ENCODE results near the gene PRR23E. TPM values are rescaled to one million over a fixed set of nuclear protein-coding genes. Genes with fewer than 3 reads are reported as not detected.

The PRR23E gene
- total RNA-seq, 1 experiment from 2014 or later = not detected

DNA sequence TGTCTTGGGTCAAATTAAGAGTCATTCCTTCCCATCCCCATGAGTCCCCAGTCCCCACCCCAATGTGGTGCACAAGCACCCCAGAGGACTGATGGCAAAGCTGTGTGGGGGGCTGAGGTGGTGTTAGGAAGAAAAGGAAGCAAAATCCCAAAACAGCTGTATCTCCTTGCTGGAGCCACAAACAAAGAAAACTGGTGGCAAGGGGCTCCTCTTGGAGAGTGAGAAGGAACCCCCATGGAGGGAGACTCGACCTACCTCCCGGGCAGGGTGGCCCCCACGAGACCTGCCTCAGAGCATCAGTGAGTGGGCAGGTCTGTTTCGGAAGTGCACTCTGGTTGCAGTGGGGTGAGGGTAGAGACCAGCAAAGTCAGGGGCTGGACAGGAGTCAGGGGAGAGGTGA lies 29.2 kb downstream of the PRR23E start:
- intact Hi-C loops (cut with micrococcal nuclease; ENCODE audit: unreplicated experiment) (no loop called here), in situ Hi-C loops (cut with HindIII; ENCODE audit: low pct_unique_long_range_greater_than_20kb, low sequenced_read_pairs) (no loop called here)
- H3K4me3 ChIP-seq (ENCODE audit: low read depth in 2 of 2, low read length in 2 of 2) = no peak overlapping the region
- no peak for DNase-seq (ENCODE audit: low read depth, low spot score)
- TF ChIP-seq, protein P1, sequence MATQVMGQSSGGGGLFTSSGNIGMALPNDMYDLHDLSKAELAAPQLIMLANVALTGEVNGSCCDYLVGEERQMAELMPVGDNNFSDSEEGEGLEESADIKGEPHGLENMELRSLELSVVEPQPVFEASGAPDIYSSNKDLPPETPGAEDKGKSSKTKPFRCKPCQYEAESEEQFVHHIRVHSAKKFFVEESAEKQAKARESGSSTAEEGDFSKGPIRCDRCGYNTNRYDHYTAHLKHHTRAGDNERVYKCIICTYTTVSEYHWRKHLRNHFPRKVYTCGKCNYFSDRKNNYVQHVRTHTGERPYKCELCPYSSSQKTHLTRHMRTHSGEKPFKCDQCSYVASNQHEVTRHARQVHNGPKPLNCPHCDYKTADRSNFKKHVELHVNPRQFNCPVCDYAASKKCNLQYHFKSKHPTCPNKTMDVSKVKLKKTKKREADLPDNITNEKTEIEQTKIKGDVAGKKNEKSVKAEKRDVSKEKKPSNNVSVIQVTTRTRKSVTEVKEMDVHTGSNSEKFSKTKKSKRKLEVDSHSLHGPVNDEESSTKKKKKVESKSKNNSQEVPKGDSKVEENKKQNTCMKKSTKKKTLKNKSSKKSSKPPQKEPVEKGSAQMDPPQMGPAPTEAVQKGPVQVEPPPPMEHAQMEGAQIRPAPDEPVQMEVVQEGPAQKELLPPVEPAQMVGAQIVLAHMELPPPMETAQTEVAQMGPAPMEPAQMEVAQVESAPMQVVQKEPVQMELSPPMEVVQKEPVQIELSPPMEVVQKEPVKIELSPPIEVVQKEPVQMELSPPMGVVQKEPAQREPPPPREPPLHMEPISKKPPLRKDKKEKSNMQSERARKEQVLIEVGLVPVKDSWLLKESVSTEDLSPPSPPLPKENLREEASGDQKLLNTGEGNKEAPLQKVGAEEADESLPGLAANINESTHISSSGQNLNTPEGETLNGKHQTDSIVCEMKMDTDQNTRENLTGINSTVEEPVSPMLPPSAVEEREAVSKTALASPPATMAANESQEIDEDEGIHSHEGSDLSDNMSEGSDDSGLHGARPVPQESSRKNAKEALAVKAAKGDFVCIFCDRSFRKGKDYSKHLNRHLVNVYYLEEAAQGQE (IDR thresholded peaks at IDR 0.05; ENCODE audit: insufficient read depth in 1 of 2, low read depth in 2 of 2, low read length in 1 of 2) = no peak
- no peak for TF ChIP-seq SIN3A (IDR thresholded peaks at IDR 0.05; ENCODE audit: borderline replicate concordance, insufficient read depth, low read depth, low read length)
- no peak for TF ChIP-seq POLR2AphosphoS5 (IDR thresholded peaks at IDR 0.05; ENCODE audit: low read depth, low read length)
- TF ChIP-seq, protein P2, sequence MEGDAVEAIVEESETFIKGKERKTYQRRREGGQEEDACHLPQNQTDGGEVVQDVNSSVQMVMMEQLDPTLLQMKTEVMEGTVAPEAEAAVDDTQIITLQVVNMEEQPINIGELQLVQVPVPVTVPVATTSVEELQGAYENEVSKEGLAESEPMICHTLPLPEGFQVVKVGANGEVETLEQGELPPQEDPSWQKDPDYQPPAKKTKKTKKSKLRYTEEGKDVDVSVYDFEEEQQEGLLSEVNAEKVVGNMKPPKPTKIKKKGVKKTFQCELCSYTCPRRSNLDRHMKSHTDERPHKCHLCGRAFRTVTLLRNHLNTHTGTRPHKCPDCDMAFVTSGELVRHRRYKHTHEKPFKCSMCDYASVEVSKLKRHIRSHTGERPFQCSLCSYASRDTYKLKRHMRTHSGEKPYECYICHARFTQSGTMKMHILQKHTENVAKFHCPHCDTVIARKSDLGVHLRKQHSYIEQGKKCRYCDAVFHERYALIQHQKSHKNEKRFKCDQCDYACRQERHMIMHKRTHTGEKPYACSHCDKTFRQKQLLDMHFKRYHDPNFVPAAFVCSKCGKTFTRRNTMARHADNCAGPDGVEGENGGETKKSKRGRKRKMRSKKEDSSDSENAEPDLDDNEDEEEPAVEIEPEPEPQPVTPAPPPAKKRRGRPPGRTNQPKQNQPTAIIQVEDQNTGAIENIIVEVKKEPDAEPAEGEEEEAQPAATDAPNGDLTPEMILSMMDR (IDR thresholded peaks at IDR 0.05) = no peak
- TF ChIP-seq TCF7L2 (IDR thresholded peaks at IDR 0.05; ENCODE audit: low read depth, low read length) = no peak
- H3K36me3 ChIP-seq (ENCODE audit: control insufficient read depth, insufficient read depth, low read length) = no peaks in the 10 kb centered on the region
- H3K4me1 ChIP-seq (ENCODE audit: control insufficient read depth, insufficient read depth, low read length) = no peaks in the 10 kb centered on the region
- ChIA-PET CTCF (no interaction called here), POLR2A (no interaction called here)
- peaks cover 9% of the 10 kb centered on the region; the same call in 1 of the 2 replicates for H3K9me3 ChIP-seq (ENCODE audit: control insufficient read depth, insufficient read depth, low read depth, low read length)
- peaks cover 25% of the 10 kb centered on the region for H3K27me3 ChIP-seq (ENCODE audit: control insufficient read depth, insufficient read depth, low read length)
- no TSS peak for BruUV-seq (replicated peaks)
- no peak overlapping the region for H3K27ac ChIP-seq (ENCODE audit: low read length)
- no peak for ATAC-seq

DNA sequence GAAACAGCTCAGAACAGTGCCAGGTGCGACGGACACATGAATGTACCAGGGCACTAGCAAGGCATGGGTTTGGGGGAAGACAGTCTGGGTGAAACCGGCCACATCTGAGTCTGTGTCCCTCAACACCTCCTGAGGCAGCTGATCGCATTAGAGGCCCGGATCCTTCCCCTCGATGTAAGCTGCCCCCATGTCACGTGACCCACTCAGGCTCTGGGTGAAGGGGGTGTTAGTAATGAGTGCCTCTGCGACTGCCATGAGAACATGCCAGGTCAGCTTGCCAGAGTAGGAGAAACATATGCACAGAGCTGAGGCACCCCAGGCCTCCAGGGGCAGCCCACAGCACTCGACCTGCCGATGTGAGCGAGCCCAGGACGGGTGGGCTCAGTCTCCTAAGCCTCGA lies 29.7 kb downstream of the PRR23E start:
- ChIA-PET CTCF (no interaction called here), POLR2A (no interaction called here)
- ATAC-seq (no peak), DNase-seq (ENCODE audit: low read depth, low spot score) (no peak)
- in situ Hi-C loops (cut with HindIII; ENCODE audit: low pct_unique_long_range_greater_than_20kb, low sequenced_read_pairs) = no loop called here
- intact Hi-C loops (cut with micrococcal nuclease; ENCODE audit: unreplicated experiment) = no loop called here
- Histone ChIP-seq H3K9me3 (ENCODE audit: control insufficient read depth, insufficient read depth, low read depth, low read length) (peaks cover 9% of the 10 kb centered on the region; the same call in 1 of the 2 replicates), H3K4me3 (ENCODE audit: low read depth in 2 of 2, low read length in 2 of 2) (no peak overlapping the region), H3K27ac (ENCODE audit: low read length) (no peak overlapping the region), H3K4me1 (ENCODE audit: control insufficient read depth, insufficient read depth, low read length) (no peaks in the 10 kb centered on the region), H3K27me3 (ENCODE audit: control insufficient read depth, insufficient read depth, low read length) (peaks cover 20% of the 10 kb centered on the region), H3K36me3 (ENCODE audit: control insufficient read depth, insufficient read depth, low read length) (no peaks in the 10 kb centered on the region)
- TF ChIP-seq POLR2AphosphoS5 (IDR thresholded peaks at IDR 0.05; ENCODE audit: low read depth, low read length) = no peak
- TF ChIP-seq, protein P2 (IDR thresholded peaks at IDR 0.05) = no peak
- TF ChIP-seq, protein P1 (IDR thresholded peaks at IDR 0.05; ENCODE audit: insufficient read depth in 1 of 2, low read depth in 2 of 2, low read length in 1 of 2) = no peak
- TF ChIP-seq TCF7L2 (IDR thresholded peaks at IDR 0.05; ENCODE audit: low read depth, low read length) = no peak
- TF ChIP-seq SIN3A (IDR thresholded peaks at IDR 0.05; ENCODE audit: borderline replicate concordance, insufficient read depth, low read depth, low read length) = no peak
- no TSS peak for BruUV-seq (replicated peaks)

Data from Panc1 (cell line).